Measurements from ENCODE around the gene NOX3. TPM values are rescaled to one million over a fixed set of nuclear protein-coding genes. Genes with fewer than 3 reads are reported as not detected.

The NOX3 gene
- total and polyA plus RNA-seq, 10 of the 15 experiments (the other 5 are each of a cell fraction or from before 2014, with no cell fraction given) = not detected

- no peak for TF ChIP-seq SREBF1 (IDR thresholded peaks at IDR 0.05; ENCODE audit: low read length)
- TF ChIP-seq IRF4 (IDR thresholded peaks at IDR 0.05; ENCODE audit: low read depth, low read length) = peak; percentile 93
- TF ChIP-seq MTA3 (IDR thresholded peaks at IDR 0.05; ENCODE audit: borderline replicate concordance, low read length) = peak; percentile 62; the same call in 1 of the 2 replicates
- peak; percentile 80; the same call in 1 of the 2 replicates for TF ChIP-seq PAX5 (IDR thresholded peaks at IDR 0.05; ENCODE audit: borderline replicate concordance, low read depth, low read length)
- TF ChIP-seq BMI1 (IDR thresholded peaks at IDR 0.05; ENCODE audit: borderline replicate concordance) = peak; percentile 37; the same call in 1 of the 2 replicates
- TF ChIP-seq MTA2 (IDR thresholded peaks at IDR 0.05; ENCODE audit: low read depth) = peak; percentile 90
- TF ChIP-seq HCFC1 (IDR thresholded peaks at IDR 0.05; ENCODE audit: low read length) = no peak
- TF ChIP-seq CBX3 (IDR thresholded peaks at IDR 0.05; ENCODE audit: borderline replicate concordance, low read depth) = no peak
- TF ChIP-seq, protein P1, sequence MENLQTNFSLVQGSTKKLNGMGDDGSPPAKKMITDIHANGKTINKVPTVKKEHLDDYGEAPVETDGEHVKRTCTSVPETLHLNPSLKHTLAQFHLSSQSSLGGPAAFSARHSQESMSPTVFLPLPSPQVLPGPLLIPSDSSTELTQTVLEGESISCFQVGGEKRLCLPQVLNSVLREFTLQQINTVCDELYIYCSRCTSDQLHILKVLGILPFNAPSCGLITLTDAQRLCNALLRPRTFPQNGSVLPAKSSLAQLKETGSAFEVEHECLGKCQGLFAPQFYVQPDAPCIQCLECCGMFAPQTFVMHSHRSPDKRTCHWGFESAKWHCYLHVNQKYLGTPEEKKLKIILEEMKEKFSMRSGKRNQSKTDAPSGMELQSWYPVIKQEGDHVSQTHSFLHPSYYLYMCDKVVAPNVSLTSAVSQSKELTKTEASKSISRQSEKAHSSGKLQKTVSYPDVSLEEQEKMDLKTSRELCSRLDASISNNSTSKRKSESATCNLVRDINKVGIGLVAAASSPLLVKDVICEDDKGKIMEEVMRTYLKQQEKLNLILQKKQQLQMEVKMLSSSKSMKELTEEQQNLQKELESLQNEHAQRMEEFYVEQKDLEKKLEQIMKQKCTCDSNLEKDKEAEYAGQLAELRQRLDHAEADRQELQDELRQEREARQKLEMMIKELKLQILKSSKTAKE (IDR thresholded peaks at IDR 0.05; ENCODE audit: low read depth, poor library complexity, severe bottlenecking) = peak; percentile 84
- peak; percentile 99 for TF ChIP-seq NFIC (IDR thresholded peaks at IDR 0.05; ENCODE audit: low read depth, low read length)
- peak; percentile 65 for TF ChIP-seq EED (IDR thresholded peaks at IDR 0.05; ENCODE audit: low read depth)
- TF ChIP-seq MYB (IDR thresholded peaks at IDR 0.05; ENCODE audit: borderline replicate concordance, low read depth, low read length) = peak; percentile 55; the same call in 1 of the 2 replicates
- TF ChIP-seq TCF12 (IDR thresholded peaks at IDR 0.05; ENCODE audit: low read depth, low read length) = peak; percentile 94
- TF ChIP-seq ZNF207 (IDR thresholded peaks at IDR 0.05; ENCODE audit: borderline replicate concordance) = no peak
- peak; percentile 88 to 89 for TF ChIP-seq IKZF2 (IDR thresholded peaks at IDR 0.05)
- no peak for TF ChIP-seq NFYA (IDR thresholded peaks at IDR 0.05; ENCODE audit: borderline replicate concordance, low read depth, low read length)
- TF ChIP-seq MEF2A (IDR thresholded peaks at IDR 0.05; ENCODE audit: insufficient read depth, low read depth, low read length) = peak; percentile 100
- TF ChIP-seq, protein P2, sequence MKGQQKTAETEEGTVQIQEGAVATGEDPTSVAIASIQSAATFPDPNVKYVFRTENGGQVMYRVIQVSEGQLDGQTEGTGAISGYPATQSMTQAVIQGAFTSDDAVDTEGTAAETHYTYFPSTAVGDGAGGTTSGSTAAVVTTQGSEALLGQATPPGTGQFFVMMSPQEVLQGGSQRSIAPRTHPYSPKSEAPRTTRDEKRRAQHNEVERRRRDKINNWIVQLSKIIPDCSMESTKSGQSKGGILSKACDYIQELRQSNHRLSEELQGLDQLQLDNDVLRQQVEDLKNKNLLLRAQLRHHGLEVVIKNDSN (IDR thresholded peaks at IDR 0.05; ENCODE audit: borderline replicate concordance, extremely low read length, insufficient read depth, low read depth, low read length) = no peak
- TF ChIP-seq EZH2 (IDR thresholded peaks at IDR 0.05; ENCODE audit: borderline replicate concordance, control insufficient read depth, low read depth, low read length) = no peak
- peak; percentile 98 for TF ChIP-seq JUNB (IDR thresholded peaks at IDR 0.05)
- TF ChIP-seq CEBPZ (IDR thresholded peaks at IDR 0.05; ENCODE audit: low read depth, low read length) = no peak
- peak; percentile 89 for TF ChIP-seq ATF7 (IDR thresholded peaks at IDR 0.05; ENCODE audit: low read depth)
- peak; percentile 85 for TF ChIP-seq PKNOX1 (IDR thresholded peaks at IDR 0.05)
- no peak for TF ChIP-seq SIN3A (IDR thresholded peaks at IDR 0.05; ENCODE audit: low read depth, low read length)
Measured at GRCh38 chr6:155351273-155352129, 104.1 kb downstream of the NOX3 start (continued).
